Esophagus squamous epithelium (tissue), 4 donors: ENCODE data around the gene UBE2N.

Source experiments
- POLR2A ChIP-seq, 4 donors: fragments of 450-650 bp; IDR thresholded peaks; one replicate each; pipeline ENCODE4 v1.6.1; 2017; ENCODE audit warnings: antibody characterized with exemption in 4 of 4, mild to moderate bottlenecking in 4 of 4, moderate library complexity in 3 of 4
- TF ChIP-seq, protein P1 (sequence below), 6 experiments: fragments of 450-650 bp in 4 of 6; fragments of 200-600 bp in 2 of 6; sonication (generic) in 2 of 6; IDR thresholded peaks; one replicate each; pipeline ENCODE4 v1.5.1; 2016 to 2019; ENCODE audit warnings: antibody characterized with exemption in 6 of 6, mild to moderate bottlenecking in 4 of 6, moderate library complexity in 4 of 6

DNA sequence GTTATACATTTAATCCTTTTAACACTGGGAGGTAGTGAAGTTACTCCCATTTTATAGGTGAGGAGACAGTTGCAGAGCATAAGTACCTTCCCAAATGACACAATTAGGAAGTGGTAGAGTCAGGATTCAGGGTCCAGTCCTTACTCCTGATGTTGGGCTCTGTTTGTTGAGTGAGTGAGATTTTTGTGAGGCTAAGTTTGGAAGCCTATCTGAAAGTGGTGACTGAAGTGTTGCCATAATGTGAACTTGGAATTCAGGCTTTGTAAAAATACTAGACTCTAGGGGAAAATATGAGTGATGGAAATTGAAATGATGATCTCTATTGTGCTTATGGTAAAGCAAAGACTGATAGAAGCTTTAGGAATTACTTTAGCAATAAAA lies 61.8 kb downstream of the UBE2N start:
- TF ChIP-seq, protein P1, sequence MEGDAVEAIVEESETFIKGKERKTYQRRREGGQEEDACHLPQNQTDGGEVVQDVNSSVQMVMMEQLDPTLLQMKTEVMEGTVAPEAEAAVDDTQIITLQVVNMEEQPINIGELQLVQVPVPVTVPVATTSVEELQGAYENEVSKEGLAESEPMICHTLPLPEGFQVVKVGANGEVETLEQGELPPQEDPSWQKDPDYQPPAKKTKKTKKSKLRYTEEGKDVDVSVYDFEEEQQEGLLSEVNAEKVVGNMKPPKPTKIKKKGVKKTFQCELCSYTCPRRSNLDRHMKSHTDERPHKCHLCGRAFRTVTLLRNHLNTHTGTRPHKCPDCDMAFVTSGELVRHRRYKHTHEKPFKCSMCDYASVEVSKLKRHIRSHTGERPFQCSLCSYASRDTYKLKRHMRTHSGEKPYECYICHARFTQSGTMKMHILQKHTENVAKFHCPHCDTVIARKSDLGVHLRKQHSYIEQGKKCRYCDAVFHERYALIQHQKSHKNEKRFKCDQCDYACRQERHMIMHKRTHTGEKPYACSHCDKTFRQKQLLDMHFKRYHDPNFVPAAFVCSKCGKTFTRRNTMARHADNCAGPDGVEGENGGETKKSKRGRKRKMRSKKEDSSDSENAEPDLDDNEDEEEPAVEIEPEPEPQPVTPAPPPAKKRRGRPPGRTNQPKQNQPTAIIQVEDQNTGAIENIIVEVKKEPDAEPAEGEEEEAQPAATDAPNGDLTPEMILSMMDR (IDR thresholded peaks at IDR 0.05): no peak
- no peak for TF ChIP-seq POLR2A (IDR thresholded peaks at IDR 0.05)
